Erythroblast (primary cell): ENCODE results near the gene KRTAP4-5.
A peak's percentile ranks its signal among the peaks of the same experiment; 100 is the strongest.
"Not testable (repeated sequence)": the region's sequence is repeated elsewhere in the genome, so short reads cannot be mapped to it uniquely, and the experiment has no call there.

Source experiments
- DNase-seq, 2 experiments: peaks; one replicate each; lab custom pipeline; 2025; lab: John Stamatoyannopoulos, UW
- GATA1 ChIP-seq: IDR thresholded peaks from 2 replicates; pipeline ENCODE4 v1.6.1; 2011; ENCODE audit warnings: low read depth, mild to moderate bottlenecking, control low read depth, low read length, moderate library complexity
- POLR2A ChIP-seq: IDR thresholded peaks from 2 replicates; pipeline ENCODE4 v1.6.1; 2011; ENCODE audit warnings: mild to moderate bottlenecking, low read length

KRTAP4-5 gene

GRCh38 chr17:41167561-41167960, 17.9 kb upstream of the KRTAP4-5 start:
- DNase-seq, result no peak
- TF ChIP-seq GATA1 (no peak), POLR2A (no peak)

GRCh38 chr17:41163828-41164227, 14.2 kb upstream of the KRTAP4-5 start:
- TF ChIP-seq GATA1 (no peak), POLR2A (no peak)
- no peak for DNase-seq

DNA sequence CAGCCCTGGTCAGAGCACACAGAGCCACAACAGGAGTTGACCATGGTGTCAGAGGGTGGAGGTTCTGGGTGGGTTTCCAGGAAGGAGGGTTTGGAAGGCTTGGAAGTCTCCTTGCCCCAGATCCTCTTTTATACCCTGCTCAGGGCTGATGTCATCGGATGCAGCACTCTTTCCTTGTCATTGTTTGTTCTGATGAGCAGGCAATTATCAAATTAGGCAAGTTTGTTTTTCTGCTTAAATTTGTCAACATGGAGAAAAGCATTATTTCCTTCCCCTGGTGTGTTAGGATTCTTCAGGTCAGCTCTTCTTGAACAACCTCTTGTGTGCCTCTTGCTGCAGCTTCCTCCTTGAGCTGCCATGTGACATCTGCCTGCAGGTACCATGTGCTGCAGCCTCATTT, 11.0 kb upstream of the KRTAP4-5 start, which contains the start of gene KRTAP4-4:
Gene KRTAP4-4 (minus strand): TSS at position 101 of the 400 bp plus-strand sequence. CDS start 57 bp downstream, at position 44.
- no peak for DNase-seq
- TF ChIP-seq POLR2A, result no peak
- TF ChIP-seq GATA1, result no peak

DNA sequence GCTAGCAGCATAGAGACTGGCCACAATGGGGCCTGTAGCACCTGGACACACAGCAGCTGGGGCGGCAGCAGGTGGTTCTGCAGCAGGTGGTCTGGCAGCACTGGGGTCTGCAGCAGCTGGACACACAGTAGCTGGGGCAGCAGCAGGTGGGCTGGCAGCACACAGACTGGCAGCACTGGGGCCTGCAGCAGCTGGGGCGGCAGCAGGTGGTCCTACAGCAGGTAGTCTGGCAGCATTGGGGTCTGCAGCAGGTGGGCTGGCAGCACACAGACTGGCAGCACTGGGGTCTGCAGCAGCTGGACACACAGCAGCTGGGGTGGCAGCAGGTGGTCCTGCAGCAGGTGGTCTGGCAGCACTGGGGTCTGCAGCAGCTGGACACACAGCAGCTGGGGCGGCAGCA, 10.6 kb upstream of the KRTAP4-5 start:
- not testable (repeated sequence) for DNase-seq

- TF ChIP-seq GATA1 (no peak), POLR2A (no peak)
- DNase-seq, result peak in 1 of 2 experiments; percentile 10
These were observed 4.2 kb upstream of the KRTAP4-5 start for GRCh38 chr17:41153856-41154255.

DNA sequence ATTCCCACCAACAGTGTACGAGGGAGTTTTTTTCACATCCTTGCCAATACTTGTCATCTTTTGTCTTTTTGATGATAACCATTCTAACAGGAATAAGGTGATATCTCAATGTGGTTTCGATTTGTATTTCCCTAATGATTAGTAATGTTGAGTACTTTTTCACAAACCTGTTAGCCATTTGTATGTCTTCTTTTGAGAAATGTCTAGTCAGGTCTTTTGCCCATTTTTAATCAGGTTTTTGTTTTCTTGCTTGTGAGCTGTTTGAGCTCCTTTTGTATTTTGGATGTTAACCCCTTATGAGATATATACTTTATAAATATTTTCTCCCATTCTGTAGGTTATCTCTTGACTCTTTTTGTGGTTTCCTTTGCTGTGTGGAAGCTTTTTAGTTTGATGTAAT, 1.9 kb upstream of the KRTAP4-5 start:
- TF ChIP-seq GATA1 (no peak), POLR2A (no peak)
- no peak for DNase-seq

DNA sequence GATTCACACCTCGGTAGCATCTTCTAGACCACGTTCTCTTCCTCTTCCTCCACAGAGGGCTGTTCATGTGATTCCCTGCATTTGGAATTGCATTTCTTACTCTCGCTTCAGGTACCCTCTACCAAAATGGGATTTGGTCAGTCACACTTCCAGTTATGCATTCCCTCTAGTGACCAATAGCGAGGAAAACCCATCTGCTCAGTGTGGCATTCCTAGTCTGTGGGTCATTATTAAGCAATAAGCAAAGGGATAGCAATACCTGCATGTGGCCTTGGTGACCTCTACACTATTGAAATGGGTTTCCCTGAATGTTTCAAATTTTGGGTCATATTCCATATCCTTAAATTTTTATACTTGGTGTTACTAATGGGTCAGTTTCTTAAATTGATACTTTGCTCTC, 401 bp upstream of the KRTAP4-5 start:
- TF ChIP-seq POLR2A (no peak), GATA1 (no peak)
- no peak for DNase-seq

DNA sequence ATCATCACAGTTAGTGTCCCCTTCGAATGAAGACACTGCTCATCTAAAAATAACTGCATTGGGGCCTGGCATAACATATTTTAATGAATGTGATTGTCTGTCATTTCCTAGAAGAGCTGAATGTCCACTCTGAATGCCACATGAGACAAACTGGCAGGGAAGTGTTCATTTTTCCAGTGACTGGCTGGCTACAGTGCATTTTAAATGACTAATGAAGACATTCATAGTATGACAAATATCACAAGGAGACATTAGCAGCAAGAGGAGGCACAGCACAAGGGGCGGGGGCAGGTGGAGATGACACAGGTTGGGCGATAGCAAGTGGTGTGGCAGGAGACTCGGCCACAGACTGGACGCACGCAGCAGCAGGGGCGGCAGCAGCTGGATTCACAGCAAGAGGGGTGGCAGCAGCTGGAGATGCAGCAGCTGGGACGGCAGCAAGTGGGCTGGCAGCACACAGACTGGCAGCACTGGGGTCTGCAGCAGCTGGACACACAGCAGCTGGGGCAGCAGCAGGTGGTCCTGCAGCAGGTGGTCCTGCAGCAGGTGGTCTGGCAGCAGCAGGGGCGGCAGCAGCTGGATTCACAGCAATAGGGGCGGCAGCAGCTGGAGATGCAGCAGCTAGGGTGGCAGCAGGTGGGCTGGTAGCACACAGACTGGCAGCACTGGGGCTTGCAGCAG, 514 bp downstream of the KRTAP4-5 start:
- DNase-seq, result not testable (repeated sequence)

DNA sequence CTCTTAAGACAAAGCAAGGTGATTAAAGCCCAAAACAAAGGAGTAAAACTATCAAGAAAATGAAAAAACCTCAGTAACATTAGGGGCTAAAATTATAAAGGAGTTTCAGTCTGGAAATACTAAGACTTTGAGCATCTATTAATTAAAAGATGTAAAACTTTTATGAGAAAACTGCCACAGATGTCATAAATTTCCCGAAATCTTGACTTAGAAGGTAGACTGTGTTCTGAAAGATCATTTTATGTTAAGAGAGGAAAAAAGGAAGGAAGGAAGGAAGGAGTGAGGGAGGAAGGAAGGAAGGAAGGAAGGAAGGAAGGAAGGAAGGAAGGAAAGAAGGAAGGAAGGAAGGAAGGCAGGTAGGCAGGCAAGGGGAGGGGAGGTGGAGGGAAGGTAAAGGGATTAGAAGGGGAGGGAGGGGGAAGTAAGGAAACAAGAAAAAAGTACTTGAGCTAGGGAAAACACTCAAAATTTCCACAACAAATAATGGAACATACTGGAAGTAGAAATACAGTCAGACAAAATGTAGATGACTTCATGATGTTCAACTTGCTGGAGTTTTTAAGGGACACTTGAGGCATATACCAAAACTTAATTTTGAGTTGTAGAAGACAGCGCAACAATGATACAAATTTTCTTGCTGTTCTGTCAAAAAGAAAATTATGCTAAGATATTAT, 2.0 kb downstream of the KRTAP4-5 start:
- no peak for DNase-seq
- TF ChIP-seq GATA1 (no peak), POLR2A (no peak)

DNA sequence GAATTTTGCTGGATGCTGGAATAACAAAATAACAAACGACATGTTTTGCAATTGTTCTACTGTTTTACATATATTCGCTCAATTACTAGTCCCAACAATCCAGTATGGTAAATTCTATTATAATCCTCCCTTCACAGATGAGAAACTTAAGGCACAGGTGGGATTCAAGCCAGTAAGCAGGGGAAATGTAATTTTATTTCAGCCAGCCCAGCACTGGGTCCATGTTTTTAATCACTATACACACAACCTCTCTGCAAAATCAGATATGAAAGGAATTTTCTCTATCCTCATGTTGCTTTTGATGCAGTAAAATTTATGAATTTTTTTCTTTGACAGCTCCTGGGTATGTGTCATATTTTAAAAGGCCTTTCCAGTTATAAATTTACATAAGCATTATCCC, 4.4 kb downstream of the KRTAP4-5 start:
- no peak for DNase-seq
- TF ChIP-seq GATA1 (no peak), POLR2A (no peak)

- TF ChIP-seq GATA1, result no peak
- TF ChIP-seq POLR2A, result no peak
These were observed 4.8 kb downstream of the KRTAP4-5 start for GRCh38 chr17:41144846-41145245.

GRCh38 chr17:41141361-41141760, 8.3 kb downstream of the KRTAP4-5 start:
- TF ChIP-seq GATA1 (no peak), POLR2A (no peak)
- DNase-seq, result no peak

More at GRCh38 chr17:41144846-41145245, 4.8 kb downstream of the KRTAP4-5 start:
- DNase-seq, result no peak

GRCh38 chr17:41140360-41141131, 9.1 kb downstream of the KRTAP4-5 start, which contains the start of gene KRTAP4-6:
TSS of gene KRTAP4-6 (minus strand) at chr17:41140544. CDS start at chr17:41140487, 57 bp downstream.
- DNase-seq, result no peak
- TF ChIP-seq GATA1, result no peak
- no peak for TF ChIP-seq POLR2A

GRCh38 chr17:41139865-41140264, 9.8 kb downstream of the KRTAP4-5 start:
- not testable (repeated sequence) for DNase-seq
